H9 (cell line): ENCODE measurements around the gene COQ8A. TPM values are rescaled to one million over a fixed set of nuclear protein-coding genes. Genes with fewer than 3 reads are reported as not detected.
A peak's percentile ranks its signal among the peaks of the same experiment; 100 is the strongest.

Experiments used
- DNase-seq: peaks from one replicate; pipeline ENCODE4 v3.0.0-alpha.2; 2017
- H2AFZ ChIP-seq: one replicate; pipeline ENCODE4 v1.6.1; 2013; ENCODE audit warnings: mild to moderate bottlenecking, low read length, control low read depth, moderate library complexity
- H2AK5ac ChIP-seq: 2 replicates; pipeline ENCODE4 v1.6.1; 2013; ENCODE audit warnings: low read length, control low read depth, mixed read lengths; ENCODE audit not compliant: insufficient read length
- H2BK120ac ChIP-seq: one replicate; pipeline ENCODE4 v1.6.1; 2013; ENCODE audit warnings: low read depth, mild to moderate bottlenecking, low read length, control low read depth, inconsistent platforms; ENCODE audit not compliant: poor library complexity, severe bottlenecking
- H2BK12ac ChIP-seq: 2 replicates; pipeline ENCODE4 v1.6.1; 2013; ENCODE audit warnings: low read length, control low read depth, mixed read lengths, low read depth; ENCODE audit not compliant: insufficient read length
- H2BK15ac ChIP-seq: 2 replicates; pipeline ENCODE4 v1.6.1; 2013; ENCODE audit warnings: low read depth, low read length, control low read depth
- H2BK20ac ChIP-seq: one replicate; pipeline ENCODE4 v1.6.1; 2013; ENCODE audit warnings: low read depth, mild to moderate bottlenecking, low read length, control low read depth, inconsistent platforms; ENCODE audit not compliant: poor library complexity, severe bottlenecking
- H2BK5ac ChIP-seq: 2 replicates; pipeline ENCODE4 v1.6.1; 2013; ENCODE audit warnings: low read length, control low read depth, mixed read lengths; ENCODE audit not compliant: insufficient read length
- H3K14ac ChIP-seq: 2 replicates; pipeline ENCODE4 v1.6.1; 2013; ENCODE audit warnings: low read length, control low read depth; ENCODE audit not compliant: insufficient read depth
- H3K18ac ChIP-seq: 2 replicates; pipeline ENCODE4 v1.6.1; 2013; ENCODE audit warnings: low read depth, mild to moderate bottlenecking, mixed read lengths, low read length, control low read depth; ENCODE audit not compliant: insufficient read length
- H3K23ac ChIP-seq: 2 replicates; pipeline ENCODE4 v1.6.1; 2013; ENCODE audit warnings: low read length, control low read depth, mixed read lengths, low read depth; ENCODE audit not compliant: insufficient read length
- H3K23me2 ChIP-seq: 2 replicates; pipeline ENCODE4 v1.6.1; 2013; ENCODE audit warnings: low read depth, mild to moderate bottlenecking, mixed read lengths, low read length, control low read depth; ENCODE audit not compliant: insufficient read length, poor library complexity, severe bottlenecking
- H3K27ac ChIP-seq: 2 replicates; pipeline ENCODE4 v1.5.1; 2013; ENCODE audit warnings: low read length, control low read depth, mixed read lengths, low read depth; ENCODE audit not compliant: insufficient read length
- H3K27me3 ChIP-seq: 2 replicates; pipeline ENCODE4 v1.6.1; 2013; ENCODE audit warnings: low read length, control low read depth, inconsistent platforms; ENCODE audit not compliant: insufficient read depth
- H3K4ac ChIP-seq: 2 replicates; pipeline ENCODE4 v1.6.1; 2013; ENCODE audit warnings: low read depth, mild to moderate bottlenecking, control low read depth, inconsistent platforms, low read length, moderate library complexity
- H3K4me1 ChIP-seq: 2 replicates; pipeline ENCODE4 v1.6.1; 2013; ENCODE audit warnings: low read length, control low read depth, inconsistent platforms; ENCODE audit not compliant: insufficient read depth
- H3K4me2 ChIP-seq: 2 replicates; pipeline ENCODE4 v1.6.1; 2013; ENCODE audit warnings: low read length, control low read depth, mixed read lengths; ENCODE audit not compliant: insufficient read length, insufficient read depth
- H3K56ac ChIP-seq: 2 replicates; pipeline ENCODE4 v1.6.1; 2013; ENCODE audit warnings: low read depth, mild to moderate bottlenecking, mixed read lengths, low read length, control low read depth; ENCODE audit not compliant: insufficient read length
- H3K79me1 ChIP-seq: 2 replicates; pipeline ENCODE4 v1.6.1; 2013; ENCODE audit warnings: low read depth, mild to moderate bottlenecking, moderate library complexity, low read length, control low read depth, inconsistent platforms; ENCODE audit not compliant: insufficient read depth, poor library complexity, severe bottlenecking
- H3K79me2 ChIP-seq: 2 replicates; pipeline ENCODE4 v1.6.1; 2013; ENCODE audit warnings: low read length, control low read depth, inconsistent platforms; ENCODE audit not compliant: insufficient read depth
- H3K9ac ChIP-seq: 2 replicates; pipeline ENCODE4 v1.6.1; 2013; ENCODE audit warnings: low read length, control low read depth, mixed read lengths; ENCODE audit not compliant: insufficient read length; ENCODE audit errors: extremely low read depth
- H3K9me3 ChIP-seq: one replicate; pipeline ENCODE4 v1.6.1; 2013; ENCODE audit warnings: low read depth, low read length, inconsistent platforms; ENCODE audit not compliant: control insufficient read depth
- H3T11ph ChIP-seq: one replicate; pipeline ENCODE4 v1.6.1; 2013; ENCODE audit warnings: mild to moderate bottlenecking, low read length, control low read depth, inconsistent platforms
- H4K20me1 ChIP-seq: one replicate; pipeline ENCODE4 v1.6.1; 2013; ENCODE audit not compliant: control insufficient read depth, insufficient read length, insufficient read depth
- H4K5ac ChIP-seq: 2 replicates; pipeline ENCODE4 v1.6.1; 2013; ENCODE audit warnings: low read depth, mild to moderate bottlenecking, mixed read lengths, low read length, control low read depth; ENCODE audit not compliant: insufficient read length
- H4K8ac ChIP-seq: replicated peaks from 2 replicates; pipeline ENCODE4 v1.6.1; 2013; ENCODE audit warnings: low read length, control low read depth, mixed read lengths, low read depth; ENCODE audit not compliant: insufficient read length
- H4K91ac ChIP-seq: 2 replicates; pipeline ENCODE4 v1.6.1; 2013; ENCODE audit warnings: low read depth, mild to moderate bottlenecking, moderate library complexity, mixed read lengths, low read length, control low read depth; ENCODE audit not compliant: insufficient read length
- H3K27ac Mint-ChIP-seq, 3 experiments: 2 replicates in 2 of 3; 3 replicates in 1 of 3; pipeline ENCODE4 v1.8.0; 2020 to 2021; ENCODE audit warnings: mixed read lengths in 3 of 3, mild to moderate bottlenecking in 1 of 3, moderate library complexity in 1 of 3
- H3K27me3 Mint-ChIP-seq: 2 replicates; pipeline ENCODE4 v1.8.0; 2021; ENCODE audit warnings: low read depth, mild to moderate bottlenecking, moderate library complexity, mixed read lengths
- H3K36me3 Mint-ChIP-seq, 3 experiments: 2 replicates in 2 of 3; 3 replicates in 1 of 3; pipeline ENCODE4 v1.8.0; 2020 to 2021; ENCODE audit warnings: low read depth in 3 of 3, mixed read lengths in 3 of 3; ENCODE audit not compliant: insufficient read depth in 1 of 3
- H3K4me1 Mint-ChIP-seq, 2 experiments: 2 replicates each; pipeline ENCODE4 v1.8.0; 2020; ENCODE audit warnings: mixed read lengths in 2 of 2
- H3K4me3 Mint-ChIP-seq, 2 experiments: 2 replicates in 1 of 2; 3 replicates in 1 of 2; pipeline ENCODE4 v1.8.0; 2020 to 2021; ENCODE audit warnings: mild to moderate bottlenecking in 2 of 2, mixed read lengths in 2 of 2, moderate library complexity in 1 of 2
- H3K9me3 Mint-ChIP-seq, 2 experiments: 2 replicates in 1 of 2; 3 replicates in 1 of 2; pipeline ENCODE4 v1.8.0; 2020; ENCODE audit warnings: mild to moderate bottlenecking in 2 of 2, mixed read lengths in 2 of 2, moderate library complexity in 1 of 2
- WGBS: extraction: QIAGEN DNeasy Blood & Tissue Kit; methylation state at CpG from one replicate; pipeline ENCODE4 v1.1.7; 2013; ENCODE audit warnings: missing lambda C conversion rate, low lambda C conversion rate, mixed read lengths; ENCODE audit not compliant: insufficient read length; ENCODE audit errors: extremely low coverage; 5-methylcytosine and 5-hydroxymethylcytosine counted together
- long read RNA-seq: library from polyadenylated mRNA; unstranded; transcript quantifications from one replicate; pipeline ENCODE4 v2.0.0, GENCODE V29; 2020
- total RNA-seq: library from RNA; stranded (reverse); gene quantifications from 2 replicates; pipeline ENCODE4 v1.2.1, GENCODE V29; 2021
- TF ChIP-seq, protein P1 (sequence below): fragments of 200-600 bp; sonication (generic); conservative IDR thresholded peaks from 3 replicates; pipeline ENCODE4 v1.8.0; 2021; ENCODE audit warnings: antibody characterized with exemption, mild to moderate bottlenecking

COQ8A gene
- total RNA-seq, result 25.8 and 26.0 TPM in 2 replicates
- long read RNA-seq, transcript COQ8A-201 (15 exons, 2,872 nt), result major isoform, 202 of 261 reads
- long read RNA-seq, partial matches to known transcripts, result 8 of 261 reads
- long read RNA-seq, other reads (novel, unspliced or antisense), result 50 of 261 reads

DNA sequence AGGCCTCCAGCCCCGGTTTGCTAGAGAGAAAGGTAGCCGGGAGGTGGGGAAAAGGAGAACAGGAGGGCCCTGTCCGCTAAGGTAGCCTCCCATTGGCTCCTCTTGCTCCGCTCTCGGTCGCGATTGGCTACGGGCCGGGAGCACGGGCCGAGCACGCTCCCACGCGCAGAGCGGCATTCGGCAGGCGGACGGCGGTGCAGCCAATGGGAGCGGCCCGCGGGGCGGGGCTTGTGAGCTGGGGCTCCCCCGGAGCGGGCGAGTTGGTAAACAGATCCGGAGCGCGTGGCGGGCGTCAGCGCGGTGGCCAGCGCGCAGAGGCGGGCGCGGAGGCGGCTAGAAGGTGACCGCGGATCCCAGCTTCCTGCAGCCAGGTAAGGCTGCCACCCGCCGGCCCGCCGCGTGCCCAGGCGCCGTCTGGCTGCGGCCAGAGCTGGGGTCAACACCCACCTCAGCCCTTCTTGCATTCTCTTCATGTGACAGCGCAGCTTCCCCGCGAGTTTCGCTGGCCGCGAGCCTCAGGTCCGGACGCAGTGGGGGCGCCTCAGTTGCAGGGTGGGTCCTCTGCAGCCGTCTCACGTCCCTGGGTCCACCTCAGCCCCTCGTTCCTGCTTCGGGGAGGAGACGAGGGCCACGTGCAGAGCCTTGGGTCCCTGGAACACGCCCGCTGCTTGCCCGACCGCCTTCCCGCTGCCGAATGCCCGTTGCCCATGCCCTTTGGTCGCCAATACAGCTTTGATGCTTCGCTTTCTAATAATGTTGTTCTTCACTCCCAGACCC, at the start of gene COQ8A:
Gene COQ8A (plus strand): TSS at position 266 of the 777 bp plus-strand sequence. CDS start 21,092 bp downstream, outside the sequence.
- Histone ChIP-seq H3K4me2 (peak within 1 kb of the TSS; percentile 68), H2BK12ac (no peak within 1 kb of the TSS), H2AK5ac (no peak within 1 kb of the TSS), H2BK20ac (no peak within 1 kb of the TSS), H2BK120ac (no peak within 1 kb of the TSS), H2AFZ (no peak within 1 kb of the TSS), H3K9me3 (no peaks in the 10 kb centered on the region), H3K4ac (no peak within 1 kb of the TSS), H4K91ac (peak within 1 kb of the TSS; percentile 30), H3K27ac (peak within 1 kb of the TSS; percentile 58), H3K23ac (no peak within 1 kb of the TSS), H4K20me1 (no peaks in the 10 kb centered on the region), H4K8ac (no peak within 1 kb of the TSS), H3K79me1 (no peaks in the 10 kb centered on the region), H2BK15ac (no peak within 1 kb of the TSS), H3K56ac (no peak within 1 kb of the TSS), H2BK5ac (no peak within 1 kb of the TSS), H3T11ph (no peak within 1 kb of the TSS), H3K79me2 (no peaks in the 10 kb centered on the region), H4K5ac (no peak within 1 kb of the TSS), H3K18ac (peak within 1 kb of the TSS; percentile 81), H3K14ac (peak within 1 kb of the TSS; percentile 89), H3K4me1 (peaks cover 8% of the 10 kb centered on the region), H3K27me3 (no peaks in the 10 kb centered on the region), H3K9ac (peak within 1 kb of the TSS; percentile 72), H3K23me2 (peaks cover 11% of the 10 kb centered on the region)
- peaks cover 0 to 5% of the 10 kb centered on the region in 2 experiments; a peak in 3 of 5 replicates for H3K9me3 Mint-ChIP-seq
- H3K27ac Mint-ChIP-seq, result peak within 1 kb of the TSS; percentile 74 to 95 (median 92); a peak in 5 of 7 replicates
- TF ChIP-seq, protein P1, sequence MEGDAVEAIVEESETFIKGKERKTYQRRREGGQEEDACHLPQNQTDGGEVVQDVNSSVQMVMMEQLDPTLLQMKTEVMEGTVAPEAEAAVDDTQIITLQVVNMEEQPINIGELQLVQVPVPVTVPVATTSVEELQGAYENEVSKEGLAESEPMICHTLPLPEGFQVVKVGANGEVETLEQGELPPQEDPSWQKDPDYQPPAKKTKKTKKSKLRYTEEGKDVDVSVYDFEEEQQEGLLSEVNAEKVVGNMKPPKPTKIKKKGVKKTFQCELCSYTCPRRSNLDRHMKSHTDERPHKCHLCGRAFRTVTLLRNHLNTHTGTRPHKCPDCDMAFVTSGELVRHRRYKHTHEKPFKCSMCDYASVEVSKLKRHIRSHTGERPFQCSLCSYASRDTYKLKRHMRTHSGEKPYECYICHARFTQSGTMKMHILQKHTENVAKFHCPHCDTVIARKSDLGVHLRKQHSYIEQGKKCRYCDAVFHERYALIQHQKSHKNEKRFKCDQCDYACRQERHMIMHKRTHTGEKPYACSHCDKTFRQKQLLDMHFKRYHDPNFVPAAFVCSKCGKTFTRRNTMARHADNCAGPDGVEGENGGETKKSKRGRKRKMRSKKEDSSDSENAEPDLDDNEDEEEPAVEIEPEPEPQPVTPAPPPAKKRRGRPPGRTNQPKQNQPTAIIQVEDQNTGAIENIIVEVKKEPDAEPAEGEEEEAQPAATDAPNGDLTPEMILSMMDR, result no peak
- H3K4me1 Mint-ChIP-seq, result peaks cover 47 to 49% of the 10 kb centered on the region in 2 experiments
- peaks cover 9% of the 10 kb centered on the region for H3K27me3 Mint-ChIP-seq
- no CpG with 5 or more reads among the region's 73 CpGs for WGBS
- peak; percentile 100 for DNase-seq
- H3K36me3 Mint-ChIP-seq, result peaks cover 4 to 5% (median 5%) of the 10 kb centered on the region in 3 experiments; a peak in 6 of 7 replicates
- H3K4me3 Mint-ChIP-seq, result peak within 1 kb of the TSS; percentile 79 to 82
